Coronary artery (tissue), 2 donors: ENCODE measurements around the gene PIEZO2.

Experiments used
- DNase-seq: peaks from one replicate; pipeline ENCODE4 v3.0.0-alpha.2; 2017; ENCODE audit warnings: low spot score
- H3K27ac ChIP-seq, 2 donors: fragments of 200-600 bp; sonication (generic); one replicate each; pipeline ENCODE4 v1.5.1; 2016 to 2019
- H3K4me3 ChIP-seq: fragments of 200-600 bp; sonication (generic); 2 replicates; pipeline ENCODE4 v1.5.1; 2016; ENCODE audit warnings: mild to moderate bottlenecking, moderate library complexity
- CTCF ChIP-seq: fragments of 200-600 bp; sonication (generic); IDR thresholded peaks from one replicate; pipeline ENCODE4 v1.5.1; 2019; ENCODE audit warnings: antibody characterized with exemption

PIEZO2 gene

GRCh38 chr18:10839421-10839820, 309.9 kb downstream of the PIEZO2 start:
- Histone ChIP-seq H3K27ac (no peak overlapping the region), H3K4me3 (no peak overlapping the region)
- TF ChIP-seq CTCF: no peak
- DNase-seq: no peak

- Histone ChIP-seq H3K27ac (no peak overlapping the region), H3K4me3 (no peak overlapping the region)
- no peak for TF ChIP-seq CTCF
- no peak for DNase-seq
Observed at GRCh38 chr18:10838553-10838952, 310.8 kb downstream of the PIEZO2 start.

GRCh38 chr18:10834128-10834815, 315.1 kb downstream of the PIEZO2 start:
- no peak for TF ChIP-seq CTCF
- Histone ChIP-seq H3K4me3 (no peak overlapping the region), H3K27ac (no peak overlapping the region)
- no peak for DNase-seq

- no peak overlapping the region for H3K27ac ChIP-seq
- no peak for DNase-seq
- TF ChIP-seq CTCF: no peak
- H3K4me3 ChIP-seq: no peak overlapping the region
Observed at GRCh38 chr18:10833656-10834055, 315.7 kb downstream of the PIEZO2 start.

- no peak overlapping the region for H3K27ac ChIP-seq
- no peak overlapping the region for H3K4me3 ChIP-seq
- DNase-seq: no peak
- TF ChIP-seq CTCF: no peak
Observed at GRCh38 chr18:10826400-10826799, 323.0 kb downstream of the PIEZO2 start.

- DNase-seq: no peak
- no peak for TF ChIP-seq CTCF
- Histone ChIP-seq H3K27ac (no peak overlapping the region), H3K4me3 (no peak overlapping the region)
Observed at GRCh38 chr18:10822456-10822855, 326.9 kb downstream of the PIEZO2 start.

GRCh38 chr18:10820681-10821080, 328.7 kb downstream of the PIEZO2 start:
- Histone ChIP-seq H3K27ac (no peak overlapping the region), H3K4me3 (no peak overlapping the region)
- no peak for DNase-seq
- no peak for TF ChIP-seq CTCF
